ENCODE data around the gene HOMER2. TPM values are rescaled to one million over a fixed set of nuclear protein-coding genes. Genes with fewer than 3 reads are reported as not detected.

Gene HOMER2
- total and polyA plus RNA-seq, 2 donors (not counting 3 experiments of a cell fraction or from before 2014, with no cell fraction given), result 0.60 to 0.68 TPM

DNA sequence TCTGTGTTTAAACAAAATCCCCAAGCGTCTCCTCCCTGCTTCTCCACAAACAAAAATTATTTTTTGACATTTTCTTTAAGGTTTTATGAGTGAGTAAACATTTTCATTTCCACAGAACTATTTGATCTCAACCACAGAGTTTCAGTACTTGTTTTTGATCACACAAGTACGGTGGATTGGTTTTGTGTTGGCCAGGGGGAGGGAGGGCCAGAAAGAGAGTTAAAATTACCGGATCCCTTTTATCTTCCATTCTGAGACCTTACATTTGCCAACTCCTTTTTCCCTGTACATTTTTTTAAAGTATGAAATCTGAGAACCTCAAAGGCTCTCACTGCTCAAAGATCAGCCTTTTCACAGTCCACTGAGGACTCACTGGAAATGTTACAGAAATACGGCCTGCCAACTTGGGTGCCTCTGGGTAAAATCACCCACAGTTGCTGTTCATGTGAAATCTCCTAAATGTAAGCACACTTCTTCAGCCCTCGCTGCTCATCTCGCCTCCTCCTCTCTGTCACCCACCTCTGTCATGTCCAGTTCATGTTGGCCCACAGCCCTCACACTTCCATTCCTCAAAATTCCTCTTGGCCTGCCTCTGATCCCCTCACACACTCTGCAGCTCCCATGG is 1.7 kb downstream of the HOMER2 start:
- ChIA-PET POLR2A (no interaction called here), CTCF (no interaction called here)
- Histone ChIP-seq H3K9ac (replicated peaks; ENCODE audit: extremely low read depth, insufficient read depth, low read length) (no peak overlapping the region), H3K27ac (ENCODE audit: insufficient read depth, low read depth, low read length) (no peak overlapping the region), H2AFZ (ENCODE audit: low read depth, low read length) (no peak overlapping the region), H3K79me2 (ENCODE audit: control insufficient read depth, insufficient read depth, low read length) (no peaks in the 10 kb centered on the region), H4K20me1 (replicated peaks; ENCODE audit: control insufficient read depth, extremely low read depth, insufficient read depth, low read length) (no peaks in the 10 kb centered on the region), H3K9me1 (replicated peaks; ENCODE audit: control insufficient read depth, extremely low read depth, insufficient read depth, low read length) (no peaks in the 10 kb centered on the region), H3K36me3 (ENCODE audit: control insufficient read depth in 2 of 2, extremely low read depth in 1 of 2, insufficient read depth in 2 of 2, low read length in 2 of 2) (no peaks in the 10 kb centered on the region), H3K4me3 (replicated peaks in 1 of 3; ENCODE audit: insufficient read depth in 1 of 3, low read depth in 1 of 3, low read length in 3 of 3) (no peak overlapping the region), H3K4me1 (ENCODE audit: control insufficient read depth, extremely low read depth, insufficient read depth, low read length) (peaks cover 2% of the 10 kb centered on the region), H3K9me3 (replicated peaks; ENCODE audit: control insufficient read depth, insufficient read depth, low read length) (no peaks in the 10 kb centered on the region), H3K27me3 (ENCODE audit: control insufficient read depth in 2 of 2, insufficient read depth in 2 of 2, low read length in 2 of 2) (peaks cover 16 to 29% of the 10 kb centered on the region in 2 experiments), H3K4me2 (ENCODE audit: insufficient read depth, low read length) (no peak overlapping the region)
- DNase-seq (ENCODE audit: low read depth, low spot score), result no peak
- TF ChIP-seq, protein P1, sequence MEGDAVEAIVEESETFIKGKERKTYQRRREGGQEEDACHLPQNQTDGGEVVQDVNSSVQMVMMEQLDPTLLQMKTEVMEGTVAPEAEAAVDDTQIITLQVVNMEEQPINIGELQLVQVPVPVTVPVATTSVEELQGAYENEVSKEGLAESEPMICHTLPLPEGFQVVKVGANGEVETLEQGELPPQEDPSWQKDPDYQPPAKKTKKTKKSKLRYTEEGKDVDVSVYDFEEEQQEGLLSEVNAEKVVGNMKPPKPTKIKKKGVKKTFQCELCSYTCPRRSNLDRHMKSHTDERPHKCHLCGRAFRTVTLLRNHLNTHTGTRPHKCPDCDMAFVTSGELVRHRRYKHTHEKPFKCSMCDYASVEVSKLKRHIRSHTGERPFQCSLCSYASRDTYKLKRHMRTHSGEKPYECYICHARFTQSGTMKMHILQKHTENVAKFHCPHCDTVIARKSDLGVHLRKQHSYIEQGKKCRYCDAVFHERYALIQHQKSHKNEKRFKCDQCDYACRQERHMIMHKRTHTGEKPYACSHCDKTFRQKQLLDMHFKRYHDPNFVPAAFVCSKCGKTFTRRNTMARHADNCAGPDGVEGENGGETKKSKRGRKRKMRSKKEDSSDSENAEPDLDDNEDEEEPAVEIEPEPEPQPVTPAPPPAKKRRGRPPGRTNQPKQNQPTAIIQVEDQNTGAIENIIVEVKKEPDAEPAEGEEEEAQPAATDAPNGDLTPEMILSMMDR (IDR thresholded peaks at IDR 0.05; ENCODE audit: extremely low read depth in 1 of 2, insufficient read depth in 1 of 2, low read depth in 1 of 2, low read length in 2 of 2), result no peak
- TF ChIP-seq FOS (IDR thresholded peaks at IDR 0.05; ENCODE audit: borderline replicate concordance, insufficient read depth, low read length), result no peak
- no peak for TF ChIP-seq JUN (IDR thresholded peaks at IDR 0.05; ENCODE audit: borderline replicate concordance, insufficient read depth, insufficient read length, low read depth)
- no peak for TF ChIP-seq EZH2 (IDR thresholded peaks at IDR 0.05; ENCODE audit: borderline replicate concordance, low read depth, low read length, severe bottlenecking)
- no peak for TF ChIP-seq POLR2AphosphoS5 (IDR thresholded peaks at IDR 0.05; ENCODE audit: insufficient read depth, low read depth, low read length)
- no peak for TF ChIP-seq POLR2A (IDR thresholded peaks at IDR 0.05; ENCODE audit: low read depth, low read length)
- TF ChIP-seq GATA2 (IDR thresholded peaks at IDR 0.05; ENCODE audit: insufficient read depth, insufficient read length, low read depth, low read length), result no peak
- no peak for TF ChIP-seq MYC (IDR thresholded peaks at IDR 0.05; ENCODE audit: low read depth, low read length)
- TF ChIP-seq, protein P2, sequence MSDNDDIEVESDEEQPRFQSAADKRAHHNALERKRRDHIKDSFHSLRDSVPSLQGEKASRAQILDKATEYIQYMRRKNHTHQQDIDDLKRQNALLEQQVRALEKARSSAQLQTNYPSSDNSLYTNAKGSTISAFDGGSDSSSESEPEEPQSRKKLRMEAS (IDR thresholded peaks at IDR 0.05; ENCODE audit: insufficient read depth, insufficient read length), result no peak
- no TSS peak for BruUV-seq (replicated peaks)
- intact Hi-C loops (cut with micrococcal nuclease) (loop anchor here (10.0 kb wide), 1 partner anchor 106 kb away; no protein-coding TSS in a partner anchor), dilution Hi-C loops (cut with MboI; ENCODE audit: extremely low pct_ligation_motif_present, low sequenced_read_pairs) (no loop called here)
- no peak for FAIRE-seq

All from endothelial cell of umbilical vein (primary cell).